Skin epidermis (tissue), 12 donors: ENCODE measurements around the gene ARMS2.
A peak's percentile ranks its signal among the peaks of the same experiment; 100 is the strongest.

Experiments
- H3K27ac ChIP-seq, 21 experiments: fragments of 200-600 bp; sonication (generic) in 11 of 21; one replicate each; pipeline ENCODE4 v1.5.0; 2020; ENCODE audit warnings: mild to moderate bottlenecking in 3 of 21, inconsistent platforms in 2 of 21, moderate library complexity in 2 of 21
- H3K4me3 ChIP-seq, 7 experiments: fragments of 200-600 bp; sonication (generic) in 2 of 7; one replicate each; pipeline ENCODE4 v1.5.0; 2020; ENCODE audit warnings: inconsistent platforms in 2 of 7, mild to moderate bottlenecking in 2 of 7, moderate library complexity in 1 of 7

The ARMS2 gene

DNA sequence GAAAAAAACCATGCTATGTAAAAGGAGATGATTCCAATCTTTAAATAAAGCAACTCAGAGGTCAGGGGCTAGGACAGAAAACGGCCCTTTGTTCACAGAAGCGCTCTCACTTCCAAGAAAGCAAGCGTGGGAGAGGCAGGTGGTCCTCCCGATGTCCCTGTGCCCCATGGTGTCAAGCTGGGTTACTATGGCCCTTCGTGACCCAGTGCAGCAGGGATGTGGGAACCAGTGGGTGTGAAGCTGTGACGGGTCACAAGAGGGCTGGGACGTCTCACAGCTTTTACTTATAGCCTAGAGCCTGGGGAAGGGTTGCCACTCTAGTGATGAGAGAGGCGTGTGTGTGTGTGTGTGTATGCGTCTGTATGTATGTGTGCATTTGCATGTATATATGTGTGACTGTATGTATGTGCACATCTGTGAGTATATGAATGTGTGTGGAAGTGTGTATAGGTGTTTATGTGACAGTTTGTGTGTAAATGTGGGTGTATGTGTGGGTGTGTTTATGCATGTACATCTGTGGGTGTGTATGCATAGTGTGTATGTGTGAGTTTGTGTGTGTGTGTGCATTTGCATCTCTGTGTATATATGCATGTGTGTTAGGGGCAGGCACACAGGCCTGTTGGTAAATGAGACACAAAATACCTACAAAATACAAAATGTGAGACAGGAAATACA lies 32.1 kb downstream of the ARMS2 start:
- Histone ChIP-seq H3K4me3 (no peak overlapping the region), H3K27ac (peak overlapping the region in 4 of 21 experiments; percentile 5 to 72 (median 36))

GRCh38 chr10:122487174-122487765 lies 32.8 kb downstream of the ARMS2 start:
- H3K4me3 ChIP-seq: no peak overlapping the region
- H3K27ac ChIP-seq: no peak overlapping the region

GRCh38 chr10:122490268-122490667 lies 35.8 kb downstream of the ARMS2 start:
- no peak overlapping the region for H3K4me3 ChIP-seq
- H3K27ac ChIP-seq: peak overlapping the region in 16 of 21 experiments; percentile 4 to 85 (median 66)

DNA sequence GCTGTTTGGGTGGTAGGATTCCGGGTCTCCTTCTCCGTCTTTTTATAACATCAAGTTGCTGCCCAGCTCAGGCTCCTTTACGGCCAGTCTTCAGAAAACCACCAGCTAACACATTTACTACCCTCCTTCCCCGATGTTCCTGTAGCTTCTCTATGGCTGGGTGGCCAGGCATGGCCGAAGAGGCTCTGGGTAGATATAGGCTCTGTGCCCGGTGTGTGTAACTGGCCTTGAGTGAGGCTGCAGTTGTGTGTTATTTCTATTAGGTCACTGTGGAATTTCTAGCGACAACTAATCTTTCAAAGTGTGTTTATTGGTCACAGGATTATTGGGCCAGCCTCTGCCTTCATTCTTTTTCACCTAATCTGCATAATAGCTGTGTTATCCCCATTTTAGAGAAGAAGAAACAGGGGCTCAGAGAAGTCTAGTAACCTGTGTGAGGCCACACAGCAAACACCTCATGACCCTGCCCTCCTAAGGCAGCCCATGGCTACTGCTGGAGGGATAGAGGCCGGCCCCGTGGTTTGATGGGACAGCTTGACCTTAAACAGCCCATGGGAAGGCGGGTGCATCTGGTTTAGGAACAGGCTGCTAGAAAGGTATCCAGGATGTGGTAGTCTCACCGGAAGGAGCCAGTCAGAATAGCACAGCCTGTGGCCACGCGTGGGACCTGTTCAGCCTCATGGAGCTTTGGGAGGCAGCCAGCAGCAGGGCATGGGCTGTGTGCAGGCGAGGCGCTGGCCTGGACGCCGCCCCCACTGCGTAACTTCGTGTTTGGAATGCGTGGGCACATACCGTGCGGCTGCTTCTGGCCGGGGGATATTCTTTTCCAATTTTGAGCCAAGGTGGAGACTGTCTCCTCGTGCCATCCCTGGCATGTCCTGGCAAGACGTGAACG lies 36.6 kb downstream of the ARMS2 start:
- Histone ChIP-seq H3K4me3 (no peak overlapping the region), H3K27ac (peak overlapping the region in 19 of 21 experiments; percentile 4 to 85 (median 66))

GRCh38 chr10:122492006-122492405 lies 37.6 kb downstream of the ARMS2 start:
- Histone ChIP-seq H3K27ac (peak overlapping the region in 18 of 21 experiments; percentile 0 to 85 (median 68)), H3K4me3 (no peak overlapping the region)

GRCh38 chr10:122492999-122493481 lies 38.6 kb downstream of the ARMS2 start:
- Histone ChIP-seq H3K4me3 (no peak overlapping the region), H3K27ac (peak overlapping the region in 17 of 21 experiments; percentile 0 to 85 (median 69))

GRCh38 chr10:122493761-122494160 lies 39.3 kb downstream of the ARMS2 start:
- H3K4me3 ChIP-seq: no peak overlapping the region
- peak overlapping the region in 17 of 21 experiments; percentile 28 to 85 (median 69) for H3K27ac ChIP-seq

DNA sequence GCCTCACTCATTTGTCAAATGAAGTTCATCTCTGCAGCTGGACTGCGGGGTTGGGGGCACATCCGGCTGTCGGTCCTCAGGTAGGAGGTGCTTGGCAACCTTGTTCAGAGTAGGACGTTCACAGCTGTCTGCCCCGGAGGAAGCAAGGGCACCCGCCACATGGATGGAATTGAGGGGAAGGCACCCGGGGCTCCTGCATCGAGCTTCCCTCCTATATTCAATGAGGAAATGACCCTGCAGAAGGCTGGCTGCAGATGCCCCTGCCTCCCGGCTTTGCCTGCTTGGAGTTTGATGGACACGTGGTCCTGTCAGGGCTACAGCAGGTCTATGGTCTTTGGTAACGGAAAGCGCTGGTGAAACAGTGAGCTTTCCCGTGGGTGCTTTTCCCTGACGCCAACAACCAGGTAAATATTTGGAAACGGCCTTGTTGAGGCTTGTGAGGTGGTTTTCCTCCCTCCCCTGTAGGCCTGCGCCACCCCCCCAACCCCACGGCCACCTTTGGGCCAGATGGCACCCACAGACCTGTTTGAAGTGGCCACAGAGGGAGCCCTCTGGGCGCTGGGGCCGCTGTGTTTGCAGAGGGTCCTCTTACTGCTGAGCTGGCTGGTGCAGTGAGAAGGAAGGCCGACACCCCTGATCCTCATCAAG lies 39.8 kb downstream of the ARMS2 start:
- Histone ChIP-seq H3K4me3 (no peak overlapping the region), H3K27ac (peak overlapping the region in 19 of 21 experiments; percentile 23 to 85 (median 69))

DNA sequence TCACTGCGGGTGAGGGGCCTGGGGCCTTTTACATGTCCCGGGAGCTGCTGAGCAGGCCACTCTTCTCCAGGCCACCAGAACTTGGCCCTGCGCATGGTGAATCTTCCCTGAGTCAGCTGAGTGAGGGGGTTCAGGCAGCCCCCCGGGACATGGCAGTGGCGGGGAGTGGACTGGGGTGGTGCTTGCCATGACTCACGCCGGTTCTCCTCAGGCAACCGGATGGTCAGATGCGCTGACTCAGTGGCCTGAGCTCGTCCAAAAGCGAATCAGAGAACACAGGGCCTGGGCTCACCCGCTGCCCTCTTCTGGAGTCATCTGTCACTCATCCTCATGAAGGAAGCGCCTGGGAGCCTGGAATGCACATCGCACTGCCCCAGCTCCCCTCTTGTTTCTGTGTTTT lies 40.4 kb downstream of the ARMS2 start:
- Histone ChIP-seq H3K27ac (peak overlapping the region in 20 of 21 experiments; percentile 14 to 85 (median 67)), H3K4me3 (no peak overlapping the region)

- peak overlapping the region in 19 of 21 experiments; percentile 14 to 85 (median 69) for H3K27ac ChIP-seq
These were observed 41.2 kb downstream of the ARMS2 start for GRCh38 chr10:122495406-122496340.

DNA sequence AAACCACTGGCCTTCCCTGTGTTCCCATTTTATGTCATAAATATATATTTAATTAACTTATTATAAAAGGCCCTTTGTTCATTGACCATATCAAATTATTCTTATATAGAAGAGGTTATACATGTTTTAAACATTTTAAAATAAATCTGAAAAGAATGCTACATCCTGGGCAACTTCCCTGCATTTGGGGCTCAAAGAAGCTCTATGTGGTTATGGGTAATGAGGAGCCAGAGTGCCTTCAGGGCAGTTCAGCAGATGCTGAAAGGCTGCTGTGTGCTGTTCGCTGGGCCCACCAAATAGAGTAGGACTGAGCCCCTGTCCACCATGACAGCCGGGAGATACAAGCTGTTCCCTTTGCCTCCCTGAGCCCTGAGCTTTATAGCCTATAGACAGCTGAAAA lies 42.8 kb downstream of the ARMS2 start:
- no peak overlapping the region for H3K4me3 ChIP-seq
- H3K27ac ChIP-seq: peak overlapping the region in 4 of 21 experiments; percentile 41 to 81 (median 60)

More at GRCh38 chr10:122495406-122496340, 41.2 kb downstream of the ARMS2 start:
- no peak overlapping the region for H3K4me3 ChIP-seq

- no peak overlapping the region for H3K4me3 ChIP-seq
These were observed 44.1 kb downstream of the ARMS2 start for GRCh38 chr10:122498521-122498920.

DNA sequence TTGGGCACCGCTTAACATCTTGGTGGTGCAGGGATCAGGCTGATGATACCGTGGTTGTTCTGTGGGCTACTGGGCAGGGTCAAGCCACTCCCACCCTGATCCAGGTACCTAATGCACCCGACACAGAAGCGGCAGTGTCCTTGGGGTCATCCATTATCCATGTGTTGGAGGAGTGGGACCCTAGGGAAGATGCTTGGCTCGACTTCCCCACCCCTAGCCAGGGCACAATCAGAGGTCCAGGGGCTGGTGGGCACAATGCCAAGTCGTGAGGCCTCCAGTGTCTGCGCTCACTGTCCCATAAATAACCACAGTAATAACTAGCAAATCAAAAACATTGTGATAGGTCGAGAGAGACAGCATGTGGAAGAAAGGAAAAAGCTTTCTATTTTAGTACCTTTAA lies 44.6 kb downstream of the ARMS2 start:
- Histone ChIP-seq H3K4me3 (no peak overlapping the region), H3K27ac (peak overlapping the region in 15 of 21 experiments; percentile 1 to 85 (median 56))

More at GRCh38 chr10:122498521-122498920, 44.1 kb downstream of the ARMS2 start:
- H3K27ac ChIP-seq: peak overlapping the region in 14 of 21 experiments; percentile 1 to 85 (median 66)

GRCh38 chr10:122499491-122499941 lies 45.1 kb downstream of the ARMS2 start:
- H3K27ac ChIP-seq: peak overlapping the region in 11 of 21 experiments; percentile 3 to 85 (median 72)

DNA sequence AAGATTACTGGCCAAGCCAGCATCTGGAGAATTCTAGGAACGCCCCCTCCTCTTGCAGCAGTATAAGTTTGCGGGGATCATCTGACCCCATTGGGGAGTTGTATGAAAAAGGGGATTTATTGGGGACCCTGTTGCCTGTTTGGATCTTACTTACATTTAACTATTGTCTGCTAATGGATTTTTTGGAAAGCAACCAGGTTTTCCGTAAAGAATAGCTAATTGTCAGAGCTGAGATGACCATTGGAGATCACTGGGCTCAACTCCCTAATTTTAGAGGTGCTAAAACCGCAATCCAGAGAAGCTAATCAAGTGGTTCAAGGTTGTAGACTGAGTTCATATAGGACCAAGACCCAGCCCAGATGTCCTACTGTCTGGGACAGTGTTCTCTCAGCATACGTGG lies 45.7 kb downstream of the ARMS2 start:
- Histone ChIP-seq H3K27ac (peak overlapping the region in 6 of 21 experiments; percentile 10 to 75 (median 44)), H3K4me3 (no peak overlapping the region)

More at GRCh38 chr10:122499491-122499941, 45.1 kb downstream of the ARMS2 start:
- no peak overlapping the region for H3K4me3 ChIP-seq

DNA sequence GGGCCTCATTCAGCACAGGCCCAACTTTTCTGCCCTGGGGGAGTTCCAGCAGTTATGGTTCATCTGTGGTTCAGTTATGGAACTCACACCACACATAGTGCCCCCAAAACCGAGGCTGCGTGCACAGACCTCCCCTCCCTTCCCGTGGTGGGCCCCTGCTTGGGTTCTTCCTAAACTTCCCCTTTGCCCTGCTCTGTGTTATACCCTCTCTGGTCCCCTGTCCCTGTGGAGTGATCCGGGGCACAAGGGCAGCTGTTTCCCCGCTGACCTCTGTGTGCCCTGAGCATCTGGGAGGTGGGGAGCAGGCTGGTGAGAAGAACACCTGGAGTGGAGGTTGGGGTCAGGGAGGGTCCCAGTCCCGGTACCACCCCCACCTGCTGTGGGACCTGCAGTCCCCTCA lies 46.3 kb downstream of the ARMS2 start:
- Histone ChIP-seq H3K27ac (peak overlapping the region in 8 of 21 experiments; percentile 10 to 75 (median 40)), H3K4me3 (no peak overlapping the region)

- Histone ChIP-seq H3K4me3 (no peak overlapping the region), H3K27ac (peak overlapping the region in 2 of 21 experiments; percentile 38 to 84)
These were observed 48.6 kb downstream of the ARMS2 start for GRCh38 chr10:122503012-122503411.
